ENCODE measurements around the gene OPCML. TPM values are rescaled to one million over a fixed set of nuclear protein-coding genes. Genes with fewer than 3 reads are reported as not detected.

Gene OPCML
- total RNA-seq, 1 donor from 2014 or later: 2.7 TPM

GRCh38 chr11:133506023-133506422 lies 26.3 kb downstream of the OPCML start:
- Mint-ChIP-seq H3K27ac (ENCODE audit: unreplicated experiment) (no peak overlapping the region), H3K4me1 (ENCODE audit: low read depth) (no peaks in the 10 kb centered on the region), H3K4me3 (ENCODE audit: unreplicated experiment) (no peak overlapping the region), H3K36me3 (ENCODE audit: low read depth) (no peaks in the 10 kb centered on the region), H3K27me3 (ENCODE audit: low read depth) (peaks cover 29% of the 10 kb centered on the region), H3K9me3 (ENCODE audit: low read depth) (no peaks in the 10 kb centered on the region)
- no peak for TF ChIP-seq CTCF (IDR thresholded peaks at IDR 0.05)
- DNase-seq (ENCODE audit: low spot score): no peak

- Mint-ChIP-seq H3K4me1 (ENCODE audit: low read depth) (no peaks in the 10 kb centered on the region), H3K36me3 (ENCODE audit: low read depth) (no peaks in the 10 kb centered on the region), H3K4me3 (ENCODE audit: unreplicated experiment) (no peak overlapping the region), H3K27ac (ENCODE audit: unreplicated experiment) (no peak overlapping the region), H3K27me3 (ENCODE audit: low read depth) (peaks cover 29% of the 10 kb centered on the region), H3K9me3 (ENCODE audit: low read depth) (no peaks in the 10 kb centered on the region)
- TF ChIP-seq CTCF (IDR thresholded peaks at IDR 0.05): no peak
- DNase-seq (ENCODE audit: low spot score): no peak
These were observed 27.4 kb downstream of the OPCML start for GRCh38 chr11:133504906-133505305.

- H3K27ac Mint-ChIP-seq (ENCODE audit: unreplicated experiment): no peak overlapping the region
- DNase-seq (ENCODE audit: low spot score): no peak
- no peak for TF ChIP-seq CTCF (IDR thresholded peaks at IDR 0.05)
- peaks cover 29% of the 10 kb centered on the region for H3K27me3 Mint-ChIP-seq (ENCODE audit: low read depth)
- H3K4me1 Mint-ChIP-seq (ENCODE audit: low read depth): no peaks in the 10 kb centered on the region
- no peaks in the 10 kb centered on the region for H3K36me3 Mint-ChIP-seq (ENCODE audit: low read depth)
- H3K9me3 Mint-ChIP-seq (ENCODE audit: low read depth): no peaks in the 10 kb centered on the region
- H3K4me3 Mint-ChIP-seq (ENCODE audit: unreplicated experiment): no peak overlapping the region
These were observed 28.5 kb downstream of the OPCML start for GRCh38 chr11:133503776-133504175.

GRCh38 chr11:133503236-133503635 lies 29.1 kb downstream of the OPCML start:
- Mint-ChIP-seq H3K36me3 (ENCODE audit: low read depth) (no peaks in the 10 kb centered on the region), H3K9me3 (ENCODE audit: low read depth) (no peaks in the 10 kb centered on the region), H3K27ac (ENCODE audit: unreplicated experiment) (no peak overlapping the region), H3K27me3 (ENCODE audit: low read depth) (peaks cover 29% of the 10 kb centered on the region), H3K4me3 (ENCODE audit: unreplicated experiment) (no peak overlapping the region), H3K4me1 (ENCODE audit: low read depth) (no peaks in the 10 kb centered on the region)
- no peak for TF ChIP-seq CTCF (IDR thresholded peaks at IDR 0.05)
- no peak for DNase-seq (ENCODE audit: low spot score)

GRCh38 chr11:133501643-133502539 lies 30.4 kb downstream of the OPCML start:
- no peak overlapping the region for H3K4me3 Mint-ChIP-seq (ENCODE audit: unreplicated experiment)
- no peak for DNase-seq (ENCODE audit: low spot score)
- no peaks in the 10 kb centered on the region for H3K9me3 Mint-ChIP-seq (ENCODE audit: low read depth)
- H3K27me3 Mint-ChIP-seq (ENCODE audit: low read depth): peaks cover 30% of the 10 kb centered on the region
- no peaks in the 10 kb centered on the region for H3K4me1 Mint-ChIP-seq (ENCODE audit: low read depth)
- H3K36me3 Mint-ChIP-seq (ENCODE audit: low read depth): no peaks in the 10 kb centered on the region
- no peak for TF ChIP-seq CTCF (IDR thresholded peaks at IDR 0.05)
- no peak overlapping the region for H3K27ac Mint-ChIP-seq (ENCODE audit: unreplicated experiment)
